ENCODE measurements around the gene RNLS. TPM values are rescaled to one million over a fixed set of nuclear protein-coding genes. Genes with fewer than 3 reads are reported as not detected.

Gene RNLS
- total RNA-seq, 1 experiment from 2014 or later: 8.7 TPM

- Mint-ChIP-seq H3K4me1 (no peaks in the 10 kb centered on the region), H3K27me3 (ENCODE audit: low read depth) (no peaks in the 10 kb centered on the region), H3K4me3 (no peak overlapping the region), H3K36me3 (no peaks in the 10 kb centered on the region), H3K9me3 (no peaks in the 10 kb centered on the region), H3K27ac (no peak overlapping the region)
- ChIA-PET POLR2A (no interaction called here), CTCF (no interaction called here)
- DNase-seq (ENCODE audit: low spot score) (no peak), ATAC-seq (no peak)
- TF ChIP-seq USF1 (CRISPR knock-in tag; IDR thresholded peaks at IDR 0.05): no peak
- TF ChIP-seq EMX1 (CRISPR knock-in tag; IDR thresholded peaks at IDR 0.05): no peak
- TF ChIP-seq CBFB (CRISPR knock-in tag; IDR thresholded peaks at IDR 0.05; ENCODE audit: low read depth): no peak
- TF ChIP-seq RORB (CRISPR knock-in tag; IDR thresholded peaks at IDR 0.05): no peak
- TF ChIP-seq TCF7 (CRISPR knock-in tag; IDR thresholded peaks at IDR 0.05; ENCODE audit: low read depth): no peak
Observed at GRCh38 chr10:88515235-88515634, 67.9 kb downstream of the RNLS start.

- Mint-ChIP-seq H3K4me3 (no peak overlapping the region), H3K27ac (no peak overlapping the region), H3K36me3 (no peaks in the 10 kb centered on the region), H3K4me1 (peaks cover 4% of the 10 kb centered on the region), H3K9me3 (no peaks in the 10 kb centered on the region), H3K27me3 (ENCODE audit: low read depth) (peaks cover 2% of the 10 kb centered on the region)
- DNase-seq (ENCODE audit: low spot score) (no peak), ATAC-seq (no peak)
- TF ChIP-seq ZNF219 (CRISPR knock-in tag; IDR thresholded peaks at IDR 0.05; ENCODE audit: borderline replicate concordance): no peak
- TF ChIP-seq OVOL2 (CRISPR knock-in tag; IDR thresholded peaks at IDR 0.05; ENCODE audit: borderline replicate concordance): no peak
- TF ChIP-seq ATF2 (CRISPR knock-in tag; IDR thresholded peaks at IDR 0.05; ENCODE audit: borderline replicate concordance, low read depth): no peak
- TF ChIP-seq ZNF423 (CRISPR knock-in tag; IDR thresholded peaks at IDR 0.05): no peak
- no peak for TF ChIP-seq NFE2L1 (CRISPR knock-in tag; IDR thresholded peaks at IDR 0.05)
- TF ChIP-seq GABPB1 (CRISPR knock-in tag; IDR thresholded peaks at IDR 0.05): no peak
- no peak for TF ChIP-seq E2F1 (CRISPR knock-in tag; IDR thresholded peaks at IDR 0.05)
- TF ChIP-seq PRRX2 (CRISPR knock-in tag; IDR thresholded peaks at IDR 0.05): no peak
- no peak for TF ChIP-seq RORB (CRISPR knock-in tag; IDR thresholded peaks at IDR 0.05)
- TF ChIP-seq ZBTB21 (CRISPR knock-in tag; IDR thresholded peaks at IDR 0.05; ENCODE audit: borderline replicate concordance): no peak
- TF ChIP-seq USF1 (CRISPR knock-in tag; IDR thresholded peaks at IDR 0.05): no peak
- no peak for TF ChIP-seq KAT7 (CRISPR knock-in tag; IDR thresholded peaks at IDR 0.05; ENCODE audit: borderline replicate concordance)
- ChIA-PET POLR2A (no interaction called here), CTCF (no interaction called here)
Observed at GRCh38 chr10:88512599-88512998, 70.5 kb downstream of the RNLS start.

GRCh38 chr10:88508796-88509195, 74.3 kb downstream of the RNLS start:
- ATAC-seq: no peak
- peaks cover 20% of the 10 kb centered on the region for H3K27me3 Mint-ChIP-seq (ENCODE audit: low read depth)
- no peak overlapping the region for H3K4me3 Mint-ChIP-seq
- ChIA-PET POLR2A (no interaction called here), CTCF (no interaction called here)
- H3K36me3 Mint-ChIP-seq: no peaks in the 10 kb centered on the region
- H3K27ac Mint-ChIP-seq: no peak overlapping the region
- peaks cover 25% of the 10 kb centered on the region for H3K4me1 Mint-ChIP-seq
- H3K9me3 Mint-ChIP-seq: no peaks in the 10 kb centered on the region
- TF ChIP-seq KAT7 (CRISPR knock-in tag; IDR thresholded peaks at IDR 0.05; ENCODE audit: borderline replicate concordance) (no peak), AFF4 (CRISPR knock-in tag; IDR thresholded peaks at IDR 0.05; ENCODE audit: borderline replicate concordance) (no peak)
- DNase-seq (ENCODE audit: low spot score): no peak

Data from WTC11 (cell line).